ENCODE data around the gene BMP15. TPM values are rescaled to one million over a fixed set of nuclear protein-coding genes. Genes with fewer than 3 reads are reported as not detected.

BMP15 gene
- total RNA-seq: not detected

DNA sequence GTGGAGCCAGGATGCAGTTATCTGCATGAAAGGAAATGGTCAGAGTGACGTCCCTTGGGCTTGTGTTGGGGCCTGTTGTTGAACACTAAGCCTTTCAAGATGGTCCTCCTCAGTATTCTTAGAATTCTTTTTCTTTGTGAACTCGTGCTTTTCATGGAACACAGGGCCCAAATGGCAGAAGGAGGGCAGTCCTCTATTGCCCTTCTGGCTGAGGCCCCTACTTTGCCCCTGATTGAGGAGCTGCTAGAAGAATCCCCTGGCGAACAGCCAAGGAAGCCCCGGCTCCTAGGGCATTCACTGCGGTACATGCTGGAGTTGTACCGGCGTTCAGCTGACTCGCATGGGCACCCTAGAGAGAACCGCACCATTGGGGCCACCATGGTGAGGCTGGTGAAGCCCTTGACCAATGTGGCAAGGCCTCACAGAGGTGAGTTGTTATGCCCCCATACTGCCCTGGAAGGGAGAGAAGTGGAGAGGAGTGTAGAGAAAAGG is at the start of gene BMP15:
BMP15 (plus strand) TSS at position 51 of the 492 bp plus-strand sequence; CDS start at position 100, 49 bp downstream.
- Histone ChIP-seq H3K4me1 (no peaks in the 10 kb centered on the region), H3K27me3 (no peaks in the 10 kb centered on the region), H3K4me3 (no peak within 1 kb of the TSS), H3K27ac (no peak within 1 kb of the TSS), H3K9me3 (no peaks in the 10 kb centered on the region), H3K36me3 (no peaks in the 10 kb centered on the region)
- ATAC-seq (no peak), DNase-seq (no peak)
- TF ChIP-seq, protein P1, sequence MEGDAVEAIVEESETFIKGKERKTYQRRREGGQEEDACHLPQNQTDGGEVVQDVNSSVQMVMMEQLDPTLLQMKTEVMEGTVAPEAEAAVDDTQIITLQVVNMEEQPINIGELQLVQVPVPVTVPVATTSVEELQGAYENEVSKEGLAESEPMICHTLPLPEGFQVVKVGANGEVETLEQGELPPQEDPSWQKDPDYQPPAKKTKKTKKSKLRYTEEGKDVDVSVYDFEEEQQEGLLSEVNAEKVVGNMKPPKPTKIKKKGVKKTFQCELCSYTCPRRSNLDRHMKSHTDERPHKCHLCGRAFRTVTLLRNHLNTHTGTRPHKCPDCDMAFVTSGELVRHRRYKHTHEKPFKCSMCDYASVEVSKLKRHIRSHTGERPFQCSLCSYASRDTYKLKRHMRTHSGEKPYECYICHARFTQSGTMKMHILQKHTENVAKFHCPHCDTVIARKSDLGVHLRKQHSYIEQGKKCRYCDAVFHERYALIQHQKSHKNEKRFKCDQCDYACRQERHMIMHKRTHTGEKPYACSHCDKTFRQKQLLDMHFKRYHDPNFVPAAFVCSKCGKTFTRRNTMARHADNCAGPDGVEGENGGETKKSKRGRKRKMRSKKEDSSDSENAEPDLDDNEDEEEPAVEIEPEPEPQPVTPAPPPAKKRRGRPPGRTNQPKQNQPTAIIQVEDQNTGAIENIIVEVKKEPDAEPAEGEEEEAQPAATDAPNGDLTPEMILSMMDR (IDR thresholded peaks at IDR 0.05 in 4 of 5, conservative IDR thresholded peaks at IDR 0.05 in 1 of 5): no peak
- no peak for TF ChIP-seq POLR2A (IDR thresholded peaks at IDR 0.05)
- intact Hi-C loops (cut with DNase I; ENCODE audit: low total_unique reads): loop anchor here (10.0 kb wide), 1 partner anchor 216 kb away; no protein-coding TSS in a partner anchor
- in situ Hi-C loops (cut with MboI; ENCODE audit: low sequenced_read_pairs in 4 of 4): no loop called here

DNA sequence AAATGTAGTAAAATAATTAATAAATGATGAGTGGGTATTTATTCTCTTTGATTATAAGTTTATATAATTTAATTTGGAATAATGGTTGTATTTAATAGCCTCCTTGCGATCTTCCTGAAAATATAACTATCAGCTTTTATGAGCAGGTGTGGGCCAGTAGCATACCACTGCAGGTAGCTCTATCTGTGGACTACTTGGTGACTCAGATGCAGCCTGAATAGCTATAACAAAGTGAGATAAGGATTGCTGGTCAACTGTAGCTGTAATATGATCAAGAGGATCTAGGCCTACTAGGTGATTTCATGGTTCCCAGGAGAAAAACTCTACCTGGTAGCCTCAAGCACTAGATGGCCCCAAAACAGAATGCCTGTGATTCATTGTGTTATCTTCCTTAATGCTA is 47.1 kb upstream of the BMP15 start:
- intact Hi-C loops (cut with DNase I; ENCODE audit: low total_unique reads) (no loop called here), in situ Hi-C loops (cut with MboI; ENCODE audit: low sequenced_read_pairs in 4 of 4) (no loop called here)
- Histone ChIP-seq H3K4me1 (no peaks in the 10 kb centered on the region), H3K36me3 (no peaks in the 10 kb centered on the region), H3K27ac (no peak overlapping the region), H3K9me3 (no peaks in the 10 kb centered on the region), H3K4me3 (no peak overlapping the region), H3K27me3 (peaks cover 0 to 3% (median 0%) of the 10 kb centered on the region in 3 donors)
- no peak for TF ChIP-seq POLR2A (IDR thresholded peaks at IDR 0.05)
- TF ChIP-seq, protein P1 (IDR thresholded peaks at IDR 0.05 in 4 of 5, conservative IDR thresholded peaks at IDR 0.05 in 1 of 5): no peak
- DNase-seq (no peak), ATAC-seq (no peak)

DNA sequence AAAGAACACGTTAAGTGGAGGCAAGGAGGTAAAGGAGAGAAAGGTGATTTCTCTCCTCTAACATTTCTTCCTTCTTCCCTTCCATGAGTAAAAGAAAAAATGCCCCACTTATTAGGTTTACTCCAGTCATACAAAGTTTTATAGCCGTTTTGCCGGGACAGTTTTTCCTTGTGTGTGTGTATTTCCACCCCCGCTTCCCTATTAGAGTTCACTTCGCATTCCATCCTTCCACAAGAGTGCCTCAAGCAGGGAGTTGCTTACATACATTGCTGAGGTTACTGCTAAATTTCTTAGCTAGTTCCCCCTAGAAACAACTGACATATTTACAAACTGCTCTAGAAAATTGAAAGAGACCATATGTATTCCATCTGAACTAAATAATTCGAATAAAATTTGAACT is 45.2 kb upstream of the BMP15 start:
- no peaks in the 10 kb centered on the region for H3K4me1 ChIP-seq
- intact Hi-C loops (cut with DNase I; ENCODE audit: low total_unique reads) (no loop called here), in situ Hi-C loops (cut with MboI; ENCODE audit: low sequenced_read_pairs in 4 of 4) (no loop called here)
- no peak overlapping the region for H3K27ac ChIP-seq
- peaks cover 0 to 3% (median 0%) of the 10 kb centered on the region in 3 donors for H3K27me3 ChIP-seq
- no peaks in the 10 kb centered on the region for H3K36me3 ChIP-seq
- DNase-seq (no peak), ATAC-seq (no peak)
- H3K4me3 ChIP-seq: no peak overlapping the region
- no peak for TF ChIP-seq POLR2A (IDR thresholded peaks at IDR 0.05)
- TF ChIP-seq, protein P1 (IDR thresholded peaks at IDR 0.05 in 4 of 5, conservative IDR thresholded peaks at IDR 0.05 in 1 of 5): no peak
- no peaks in the 10 kb centered on the region for H3K9me3 ChIP-seq

DNA sequence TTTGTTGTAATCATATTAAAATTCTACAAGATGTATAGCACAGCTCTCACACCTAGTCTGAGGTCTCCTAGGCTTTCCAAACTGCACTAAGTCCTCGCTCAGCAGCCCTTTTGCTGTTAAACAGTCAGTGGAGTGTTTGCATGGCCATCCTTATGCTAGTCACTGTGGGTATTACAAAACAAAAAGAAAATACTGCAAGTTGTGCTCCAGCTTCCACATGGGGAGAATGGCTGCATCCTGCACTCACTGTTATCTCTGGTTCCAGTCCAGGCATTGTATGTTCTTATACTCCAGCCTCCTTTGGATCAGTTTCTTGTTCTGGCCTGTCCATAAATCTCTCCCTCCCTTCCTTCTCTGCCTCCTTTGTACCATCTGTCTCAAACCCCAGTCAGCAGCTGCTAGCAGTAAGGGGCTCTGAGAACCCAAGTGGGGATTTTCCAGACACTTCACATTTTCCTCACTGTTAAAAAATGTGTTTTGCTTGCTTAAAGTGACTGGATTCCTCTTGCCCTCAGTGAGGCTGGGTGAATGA is 38.5 kb upstream of the BMP15 start:
- no peak overlapping the region for H3K27ac ChIP-seq
- DNase-seq (no peak), ATAC-seq (no peak)
- peaks cover 0 to 3% (median 0%) of the 10 kb centered on the region in 3 donors for H3K27me3 ChIP-seq
- H3K4me3 ChIP-seq: no peak overlapping the region
- no peaks in the 10 kb centered on the region for H3K4me1 ChIP-seq
- no peaks in the 10 kb centered on the region for H3K36me3 ChIP-seq
- intact Hi-C loops (cut with DNase I; ENCODE audit: low total_unique reads): no loop called here
- in situ Hi-C loops (cut with MboI; ENCODE audit: low sequenced_read_pairs in 4 of 4): no loop called here
- H3K9me3 ChIP-seq: no peaks in the 10 kb centered on the region
- TF ChIP-seq POLR2A (IDR thresholded peaks at IDR 0.05): no peak
- TF ChIP-seq, protein P1 (IDR thresholded peaks at IDR 0.05 in 4 of 5, conservative IDR thresholded peaks at IDR 0.05 in 1 of 5): no peak

DNA sequence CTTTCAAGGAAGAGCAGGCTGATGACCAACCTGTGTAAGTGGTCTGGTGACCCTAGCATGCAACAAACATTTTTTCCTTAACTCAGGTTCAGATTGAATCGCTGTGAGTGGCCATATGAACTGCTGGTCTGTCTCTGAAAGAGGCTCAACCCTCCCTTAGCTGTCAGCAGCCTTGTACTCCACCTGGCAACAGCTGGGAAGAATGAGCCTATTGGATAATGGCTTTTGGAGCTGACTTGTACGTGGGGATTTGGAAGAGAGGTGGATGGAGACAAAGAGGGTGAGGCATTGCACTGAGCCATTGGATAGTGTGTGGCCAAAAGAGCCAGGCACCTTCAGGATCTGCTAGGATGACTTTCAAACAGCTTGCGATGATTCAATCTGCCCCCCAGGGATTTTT is 35.7 kb upstream of the BMP15 start:
- in situ Hi-C loops (cut with MboI; ENCODE audit: low sequenced_read_pairs in 4 of 4): no loop called here
- DNase-seq: no peak
- ATAC-seq: no peak
- Histone ChIP-seq H3K4me1 (no peaks in the 10 kb centered on the region), H3K27ac (no peak overlapping the region), H3K36me3 (no peaks in the 10 kb centered on the region), H3K27me3 (no peaks in the 10 kb centered on the region), H3K9me3 (no peaks in the 10 kb centered on the region), H3K4me3 (no peak overlapping the region)
- TF ChIP-seq, protein P1 (IDR thresholded peaks at IDR 0.05 in 4 of 5, conservative IDR thresholded peaks at IDR 0.05 in 1 of 5): no peak
- TF ChIP-seq POLR2A (IDR thresholded peaks at IDR 0.05): no peak
- intact Hi-C loops (cut with DNase I; ENCODE audit: low total_unique reads): no loop called here

Measured in gastrocnemius medialis (tissue), 4 donors.